Measurements from ENCODE around the gene NHLRC4.

NHLRC4 gene

GRCh38 chr16:568401-569258 is 1.8 kb downstream of the NHLRC4 start:
- no peak for DNase-seq

GRCh38 chr16:569445-570254 is 2.8 kb downstream of the NHLRC4 start, which contains the start of gene PIGQ:
Gene PIGQ (plus strand): TSS chr16:569968. CDS start chr16:574075, 4,107 bp downstream.
- DNase-seq = peak; percentile 73

GRCh38 chr16:572865-573650 is 6.3 kb downstream of the NHLRC4 start:
- DNase-seq = no peak

GRCh38 chr16:574021-574760 is 7.4 kb downstream of the NHLRC4 start:
- no peak for DNase-seq

GRCh38 chr16:575354-576196 is 8.8 kb downstream of the NHLRC4 start:
- DNase-seq = no peak

GRCh38 chr16:576197-576822 is 9.5 kb downstream of the NHLRC4 start:
- DNase-seq = no peak

- DNase-seq = peak; percentile 62
These were observed 10.0 kb downstream of the NHLRC4 start for GRCh38 chr16:576823-577201.

- DNase-seq = no peak
These were observed 11.0 kb downstream of the NHLRC4 start for GRCh38 chr16:577796-578195.

- no peak for DNase-seq
These were observed 11.5 kb downstream of the NHLRC4 start for GRCh38 chr16:578232-578869.

GRCh38 chr16:578870-579405 is 12.1 kb downstream of the NHLRC4 start:
- peak; percentile 92 for DNase-seq

- no peak for DNase-seq
These were observed 13.5 kb downstream of the NHLRC4 start for GRCh38 chr16:580141-580945.

- DNase-seq = no peak
These were observed 14.2 kb downstream of the NHLRC4 start for GRCh38 chr16:580946-581498.

GRCh38 chr16:582218-582613 is 15.4 kb downstream of the NHLRC4 start:
- DNase-seq = no peak

GRCh38 chr16:582614-583331 is 16.0 kb downstream of the NHLRC4 start:
- DNase-seq = no peak

GRCh38 chr16:583470-583814 is 16.6 kb downstream of the NHLRC4 start:
- DNase-seq = peak; percentile 44

GRCh38 chr16:583815-584591 is 17.2 kb downstream of the NHLRC4 start:
- peak; percentile 49 for DNase-seq

- peak; percentile 39 for DNase-seq
These were observed 18.5 kb downstream of the NHLRC4 start for GRCh38 chr16:585351-585750.

Data from NCI-H82 (cell line).